IMR-90 (cell line): ENCODE results near the gene FNDC3B. TPM values are rescaled to one million over a fixed set of nuclear protein-coding genes. Genes with fewer than 3 reads are reported as not detected.
A peak's percentile ranks its signal among the peaks of the same experiment; 100 is the strongest.

ENCODE experiments used
- ATAC-seq: fragments of 200-7000 bp; cut with Tn5 transposase; 2 replicates; pipeline ENCODE4 v1.9.1; 2020; ENCODE audit warnings: low read depth, mild to moderate bottlenecking, moderate library complexity
- BruUV-seq: library from RNA; stranded (reverse); fragments of 400-500 nt; replicated peaks from 2 replicates; lab custom pipeline; 2021; lab: Mats Ljungman, UMichigan
- CTCF ChIA-PET: fragments of 300-600 bp; formaldehyde crosslinking; extraction: SDS; loops from one replicate; lab custom pipeline; 2021; ENCODE audit warnings: antibody characterized with exemption; lab: Yijun Ruan, JAX
- POLR2A ChIA-PET: fragments of 300-600 bp; sonication (Branson Sonifier 250); formaldehyde crosslinking; loops from one replicate; lab custom pipeline; 2022; ENCODE audit warnings: antibody characterized with exemption; ENCODE audit not compliant: unreplicated experiment; lab: Charles Lee
- DNase-seq: peaks from one replicate; pipeline ENCODE4 v3.0.0; 2013
- H2AFZ ChIP-seq: replicated peaks from 2 replicates; pipeline ENCODE3; 2013; ENCODE audit warnings: low read length, mild to moderate bottlenecking; ENCODE audit not compliant: poor library complexity
- H2AK5ac ChIP-seq: 2 replicates; pipeline ENCODE4 v1.6.1; 2013; ENCODE audit warnings: low read depth, low read length, inconsistent platforms
- H2AK9ac ChIP-seq: replicated peaks from 2 replicates; pipeline ENCODE3; 2013; ENCODE audit warnings: mild to moderate bottlenecking, low read depth, low read length, moderate library complexity; ENCODE audit not compliant: poor library complexity
- H2BK120ac ChIP-seq: 2 replicates; pipeline ENCODE4 v1.6.1; 2013; ENCODE audit warnings: low read depth, low read length, inconsistent platforms
- H2BK15ac ChIP-seq: 3 replicates; pipeline ENCODE4 v1.6.1; 2013; ENCODE audit warnings: low read depth, low read length, inconsistent platforms
- H2BK20ac ChIP-seq: 2 replicates; pipeline ENCODE4 v1.6.1; 2013; ENCODE audit warnings: low read depth, mild to moderate bottlenecking, inconsistent platforms, low read length, moderate library complexity
- H2BK5ac ChIP-seq: 2 replicates; pipeline ENCODE4 v1.6.1; 2013; ENCODE audit warnings: mild to moderate bottlenecking, low read depth, low read length, inconsistent platforms; ENCODE audit not compliant: poor library complexity, severe bottlenecking
- H3K14ac ChIP-seq: replicated peaks from 2 replicates; pipeline ENCODE4 v1.6.1; 2013; ENCODE audit warnings: low read depth, low read length, inconsistent platforms
- H3K18ac ChIP-seq: 2 replicates; pipeline ENCODE4 v1.6.1; 2013; ENCODE audit warnings: low read depth, low read length, control low read depth
- H3K23ac ChIP-seq: 2 replicates; pipeline ENCODE4 v1.6.1; 2013; ENCODE audit warnings: low read depth, low read length, inconsistent platforms
- H3K27ac ChIP-seq: 2 replicates; pipeline ENCODE4 v1.5.1; 2013; ENCODE audit warnings: mild to moderate bottlenecking, control low read depth, low read length; ENCODE audit not compliant: insufficient read depth
- H3K27me3 ChIP-seq: 2 replicates; pipeline ENCODE4 v1.6.1; 2013; ENCODE audit warnings: low read length; ENCODE audit not compliant: control insufficient read depth, insufficient read depth
- H3K36me3 ChIP-seq: 2 replicates; pipeline ENCODE4 v1.6.1; 2013; ENCODE audit warnings: low read length, mixed read lengths; ENCODE audit not compliant: control insufficient read depth, insufficient read depth
- H3K4ac ChIP-seq: 2 replicates; pipeline ENCODE4 v1.6.1; 2013; ENCODE audit warnings: low read depth, low read length, inconsistent platforms
- H3K4me1 ChIP-seq: 2 replicates; pipeline ENCODE4 v1.6.1; 2013; ENCODE audit warnings: low read length, mixed read lengths; ENCODE audit not compliant: control insufficient read depth, insufficient read depth
- H3K4me2 ChIP-seq: 2 replicates; pipeline ENCODE4 v1.6.1; 2013; ENCODE audit warnings: low read depth, mild to moderate bottlenecking, control low read depth, low read length, moderate library complexity
- H3K4me3 ChIP-seq: 2 replicates; pipeline ENCODE4 v1.5.1; 2013; ENCODE audit warnings: low read depth, mild to moderate bottlenecking, control low read depth, low read length, moderate library complexity; ENCODE audit not compliant: insufficient read depth
- H3K56ac ChIP-seq: 2 replicates; pipeline ENCODE4 v1.6.1; 2013; ENCODE audit warnings: low read length, inconsistent platforms; ENCODE audit not compliant: insufficient read depth; ENCODE audit errors: extremely low read depth
- H3K79me1 ChIP-seq, 2 experiments: 2 replicates each; pipeline ENCODE4 v1.6.1; 2013; ENCODE audit warnings: low read length in 2 of 2, inconsistent platforms in 1 of 2, low read depth in 1 of 2
- H3K9ac ChIP-seq: 2 replicates; pipeline ENCODE4 v1.6.1; 2013; ENCODE audit warnings: low read depth, low read length, control low read depth
- H3K9me1 ChIP-seq: 2 replicates; pipeline ENCODE4 v1.6.1; 2013; ENCODE audit warnings: low read length, inconsistent platforms; ENCODE audit not compliant: insufficient read depth
- H3K9me3 ChIP-seq: 2 replicates; pipeline ENCODE4 v1.6.1; 2013; ENCODE audit warnings: low read length; ENCODE audit not compliant: control insufficient read depth, insufficient read depth
- H4K20me1 ChIP-seq: 2 replicates; pipeline ENCODE4 v1.6.1; 2013; ENCODE audit warnings: low read length, inconsistent platforms; ENCODE audit not compliant: insufficient read depth
- H4K5ac ChIP-seq: 2 replicates; pipeline ENCODE4 v1.6.1; 2013; ENCODE audit warnings: mild to moderate bottlenecking, low read depth, low read length, control low read depth
- H4K8ac ChIP-seq, 2 experiments: 2 replicates each; pipeline ENCODE4 v1.6.1; 2013; ENCODE audit warnings: low read depth in 2 of 2, low read length in 2 of 2, control low read depth in 1 of 2, inconsistent platforms in 1 of 2
- H4K91ac ChIP-seq: 2 replicates; pipeline ENCODE4 v1.6.1; 2013; ENCODE audit warnings: low read depth, low read length, inconsistent platforms; ENCODE audit not compliant: insufficient read depth
- BHLHE40 ChIP-seq: fragments of 150-350 bp; IDR thresholded peaks from 2 replicates; pipeline ENCODE4 v1.6.1; 2016; ENCODE audit warnings: mild to moderate bottlenecking, low read depth, low read length
- CEBPB ChIP-seq: IDR thresholded peaks from 2 replicates; pipeline ENCODE4 v1.6.1; 2012; ENCODE audit warnings: low read depth, low read length, improper control_type of control experiment
- CHD1 ChIP-seq: IDR thresholded peaks from 2 replicates; pipeline ENCODE4 v1.6.1; 2012; ENCODE audit warnings: low read depth, low read length, improper control_type of control experiment
- CTCF ChIP-seq: conservative IDR thresholded peaks from 2 replicates; pipeline ENCODE4 v1.5.1; 2012; ENCODE audit warnings: mild to moderate bottlenecking, low read depth, low read length, improper control_type of control experiment
- FOS ChIP-seq: fragments of 150-350 bp; IDR thresholded peaks from 2 replicates; pipeline ENCODE4 v1.6.1; 2016; ENCODE audit warnings: low read depth, low read length
- MAFK ChIP-seq: IDR thresholded peaks from 2 replicates; pipeline ENCODE4 v1.6.1; 2012; ENCODE audit warnings: low read depth, low read length, improper control_type of control experiment
- MXI1 ChIP-seq: IDR thresholded peaks from 2 replicates; pipeline ENCODE4 v1.6.1; 2012; ENCODE audit warnings: low read depth, mild to moderate bottlenecking, low read length, moderate library complexity, borderline replicate concordance
- NFE2L2 ChIP-seq: fragments of 150-350 bp; IDR thresholded peaks from 2 replicates; pipeline ENCODE4 v1.6.1; 2016; ENCODE audit warnings: low read depth, mild to moderate bottlenecking, low read length
- POLR2A ChIP-seq: IDR thresholded peaks from 2 replicates; pipeline ENCODE4 v1.6.1; 2012; ENCODE audit warnings: mild to moderate bottlenecking, low read depth, low read length
- RAD21 ChIP-seq: IDR thresholded peaks from 2 replicates; pipeline ENCODE4 v1.6.1; 2012; ENCODE audit warnings: low read length, improper control_type of control experiment
- RCOR1 ChIP-seq: IDR thresholded peaks from 2 replicates; pipeline ENCODE4 v1.6.1; 2012; ENCODE audit warnings: mild to moderate bottlenecking, low read length, improper control_type of control experiment; ENCODE audit not compliant: insufficient replicate concordance
- RFX5 ChIP-seq: IDR thresholded peaks from 2 replicates; pipeline ENCODE4 v1.8.0; 2012; ENCODE audit warnings: low read depth, mild to moderate bottlenecking, low read length, moderate library complexity
- SMC3 ChIP-seq: fragments of 150-350 bp; IDR thresholded peaks from 2 replicates; pipeline ENCODE4 v1.6.1; 2016; ENCODE audit warnings: low read depth, mild to moderate bottlenecking, antibody characterized with exemption, low read length, moderate library complexity
- WGBS, 2 experiments: methylation state at CpG; one replicate each; pipeline versions ENCODE4 v1.1.5 to v1.1.7; 2013; ENCODE audit warnings: missing lambda C conversion rate in 2 of 2; ENCODE audit not compliant: insufficient read length in 1 of 2; ENCODE audit errors: extremely low coverage in 2 of 2; 5-methylcytosine and 5-hydroxymethylcytosine counted together
- dilution Hi-C: fragments of 300-500 bp; cut with HindIII; formaldehyde crosslinking; loops from one replicate; pipeline ENCODE4 v1.14.3; 2018; ENCODE audit warnings: low sequenced_read_pairs; ENCODE audit not compliant: unreplicated experiment
- in situ Hi-C: fragments of 300-500 bp; cut with MboI; formaldehyde crosslinking; loops from 3 replicates; pipeline ENCODE4 v1.14.3; 2019; ENCODE audit warnings: low sequenced_read_pairs, inconsistent platforms, mixed read lengths
- intact Hi-C: fragments of 100-400 bp; cut with micrococcal nuclease; formaldehyde crosslinking; loops from 2 replicates; pipeline ENCODE4 v1.10.0; 2022
- polyA plus RNA-seq, 3 experiments: library from polyadenylated mRNA; depleted of rRNA; stranded (reverse); fragments of >200 nt; gene quantifications; 2 replicates each; pipeline ENCODE4 v1.2.3, GENCODE V29; 2012; ENCODE audit warnings: low replicate concordance in 1 of 3
- total RNA-seq: library from RNA; depleted of rRNA; stranded (reverse); fragments of >200 nt; gene quantifications from 2 replicates; pipeline ENCODE4 v1.2.3, GENCODE V29; 2012
- TF ChIP-seq, protein P1 (sequence below): fragments of 150-350 bp; IDR thresholded peaks from 2 replicates; pipeline ENCODE4 v1.6.1; 2017; ENCODE audit warnings: mild to moderate bottlenecking, antibody characterized with exemption, low read length, low read depth
- TF ChIP-seq, protein P2 (sequence below): fragments of 150-350 bp; IDR thresholded peaks from 2 replicates; pipeline ENCODE4 v1.6.1; 2016; ENCODE audit warnings: low read depth, mild to moderate bottlenecking, low read length, moderate library complexity, borderline replicate concordance

The FNDC3B gene
- total and polyA plus RNA-seq, 2 of the 4 experiments (the other 2 are of a cell fraction): 23.9 to 150 TPM

DNA sequence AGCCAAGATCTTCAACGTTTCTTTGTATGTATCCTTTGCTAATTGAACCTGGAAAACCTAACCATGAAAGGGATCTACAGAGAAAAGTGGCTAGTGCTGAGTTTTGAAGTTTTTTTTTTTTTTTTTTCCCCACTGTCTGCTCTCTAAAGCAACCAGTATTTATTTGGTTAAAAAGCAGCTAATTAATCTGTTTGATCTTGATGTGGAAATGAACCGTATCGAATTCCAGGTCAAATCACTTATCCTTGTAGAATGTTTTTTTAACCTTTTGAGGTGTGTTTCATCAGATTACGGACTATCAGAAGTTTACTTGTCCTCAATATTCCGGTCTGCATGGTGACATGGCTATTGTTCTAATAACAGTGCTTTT is 117.2 kb downstream of the FNDC3B start:
- dilution Hi-C loops: no loop called here
- TF ChIP-seq MXI1 (no peak), RFX5 (no peak), POLR2A (no peak), NFE2L2 (no peak), CHD1 (no peak), MAFK (no peak), SMC3 (no peak), CTCF (no peak), RCOR1 (no peak), CEBPB (no peak), BHLHE40 (no peak), RAD21 (no peak), FOS (no peak)
- TF ChIP-seq, protein P1, sequence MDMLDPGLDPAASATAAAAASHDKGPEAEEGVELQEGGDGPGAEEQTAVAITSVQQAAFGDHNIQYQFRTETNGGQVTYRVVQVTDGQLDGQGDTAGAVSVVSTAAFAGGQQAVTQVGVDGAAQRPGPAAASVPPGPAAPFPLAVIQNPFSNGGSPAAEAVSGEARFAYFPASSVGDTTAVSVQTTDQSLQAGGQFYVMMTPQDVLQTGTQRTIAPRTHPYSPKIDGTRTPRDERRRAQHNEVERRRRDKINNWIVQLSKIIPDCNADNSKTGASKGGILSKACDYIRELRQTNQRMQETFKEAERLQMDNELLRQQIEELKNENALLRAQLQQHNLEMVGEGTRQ: no peak
- TF ChIP-seq, protein P2, sequence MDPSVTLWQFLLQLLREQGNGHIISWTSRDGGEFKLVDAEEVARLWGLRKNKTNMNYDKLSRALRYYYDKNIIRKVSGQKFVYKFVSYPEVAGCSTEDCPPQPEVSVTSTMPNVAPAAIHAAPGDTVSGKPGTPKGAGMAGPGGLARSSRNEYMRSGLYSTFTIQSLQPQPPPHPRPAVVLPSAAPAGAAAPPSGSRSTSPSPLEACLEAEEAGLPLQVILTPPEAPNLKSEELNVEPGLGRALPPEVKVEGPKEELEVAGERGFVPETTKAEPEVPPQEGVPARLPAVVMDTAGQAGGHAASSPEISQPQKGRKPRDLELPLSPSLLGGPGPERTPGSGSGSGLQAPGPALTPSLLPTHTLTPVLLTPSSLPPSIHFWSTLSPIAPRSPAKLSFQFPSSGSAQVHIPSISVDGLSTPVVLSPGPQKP: no peak
- Histone ChIP-seq H3K4ac (0 out of 2 replicates have a peak overlapping the region, but pooled peaks have one; percentile 7), H3K36me3 (no peaks in the 10 kb centered on the region; the same call in 1 of the 2 replicates), H2BK120ac (no peak overlapping the region), H2BK5ac (peak overlapping the region; percentile 5), H3K14ac (0 out of 2 replicates have a peak overlapping the region, but pooled peaks have one; percentile 25), H2BK20ac (no peak overlapping the region), H3K4me2 (no peak overlapping the region), H2BK15ac (no peak overlapping the region), H2AFZ (no peak overlapping the region), H4K5ac (no peak overlapping the region; the same call in 1 of the 2 replicates), H3K18ac (peak overlapping the region; percentile 0), H3K4me3 (no peak overlapping the region), H3K4me1 (peaks cover 27% of the 10 kb centered on the region), H3K9ac (no peak overlapping the region), H2AK5ac (peak overlapping the region; percentile 63; the same call in 1 of the 2 replicates), H3K27me3 (no peaks in the 10 kb centered on the region), H4K20me1 (peaks cover 81% of the 10 kb centered on the region), H4K91ac (no peak overlapping the region), H3K27ac (peak overlapping the region; percentile 17; the same call in 1 of the 2 replicates), H3K9me1 (peaks cover 24% of the 10 kb centered on the region), H3K56ac (no peak overlapping the region), H2AK9ac (no peak overlapping the region), H3K9me3 (no peaks in the 10 kb centered on the region), H3K79me1 (peaks cover 36 to 80% of the 10 kb centered on the region in 2 experiments), H4K8ac (no peak overlapping the region), H3K23ac (no peak overlapping the region)
- in situ Hi-C loops: no loop called here
- DNase-seq (no peak), ATAC-seq (no peak)
- POLR2A ChIA-PET: interaction anchor here (0.7 kb wide), 1 partner anchor 50 kb away, joined by 3 read pairs; no protein-coding TSS in a partner anchor
- intact Hi-C loops: no loop called here
- no TSS peak for BruUV-seq
- CTCF ChIA-PET: interaction anchor here (1.0 to 1.1 kb wide), 2 partner anchors 10 to 13 kb away, joined by 3 read pairs; no protein-coding TSS in a partner anchor
- no CpG with 5 or more reads among the region's 5 CpGs for WGBS, 2 experiments
